ENCODE results near the gene ACAN. TPM values are rescaled to one million over a fixed set of nuclear protein-coding genes. Genes with fewer than 3 reads are reported as not detected.
A peak's percentile ranks its signal among the peaks of the same experiment; 100 is the strongest.

The ACAN gene
- under 1 TPM; 0.65 to 0.99 TPM for total RNA-seq
- polyA plus RNA-seq (ENCODE audit: insufficient read length in 6 of 6), result 1 to 10 TPM in 3 of 6 donors, under 1 TPM in 3; 0.52 to 1.4 (median 0.93) TPM
- long read RNA-seq, donor 1, result 0 reads
- long read RNA-seq, donor 2, result 0 reads
- long read RNA-seq, donor 3, result 0 reads
- long read RNA-seq, donor 4, result 0 reads
- long read RNA-seq, donor 5, result 0 reads
- long read RNA-seq, donor 6, result 0 reads
- long read RNA-seq, donor 7, result 0 reads
- long read RNA-seq, donor 8, result 0 reads
- long read RNA-seq, donor 9, result 0 reads
- long read RNA-seq, donor 10, result 0 reads
- long read RNA-seq, donor 11, result 0 reads
- long read RNA-seq, donor 12, result 0 reads

- peaks cover 0 to 2% of the 10 kb centered on the region in 2 donors for H3K4me1 ChIP-seq
- ATAC-seq, result no peak
- no peak within 1 kb of the TSS for H3K4me3 ChIP-seq
- no peaks in the 10 kb centered on the region for H3K9me3 ChIP-seq
- DNase-seq, result peak in 1 of 4 donors; percentile 68
- TF ChIP-seq CTCF (IDR thresholded peaks at IDR 0.05), result no peak
- no peak within 1 kb of the TSS for H3K27ac ChIP-seq
- H3K27me3 ChIP-seq, result peaks cover 29 to 95% of the 10 kb centered on the region in 2 donors
- no peaks in the 10 kb centered on the region for H3K36me3 ChIP-seq
- intact Hi-C loops (cut with DNase I), result no loop called here
These were observed at the start of gene ACAN for GRCh38 chr15:88803241-88803919. Gene ACAN (plus strand): TSS chr15:88803436. CDS start chr15:88836207, 32,771 bp downstream.

GRCh38 chr15:88756521-88756920 is 46.7 kb upstream of the ACAN start:
- H3K27ac ChIP-seq, result no peak overlapping the region
- no peak overlapping the region for H3K4me3 ChIP-seq
- H3K4me1 ChIP-seq, result no peaks in the 10 kb centered on the region
- no peaks in the 10 kb centered on the region for H3K36me3 ChIP-seq
- no peak for DNase-seq
- intact Hi-C loops (cut with DNase I), result no loop called here
- TF ChIP-seq CTCF (IDR thresholded peaks at IDR 0.05), result no peak
- peaks cover 0 to 6% of the 10 kb centered on the region in 2 donors for H3K9me3 ChIP-seq
- no peak for ATAC-seq
- peaks cover 0 to 1% of the 10 kb centered on the region in 2 donors for H3K27me3 ChIP-seq

GRCh38 chr15:88756921-88757320 is 46.3 kb upstream of the ACAN start:
- Histone ChIP-seq H3K27ac (no peak overlapping the region), H3K9me3 (peaks cover 0 to 6% of the 10 kb centered on the region in 2 donors), H3K4me3 (no peak overlapping the region), H3K27me3 (peaks cover 0 to 1% of the 10 kb centered on the region in 2 donors), H3K4me1 (no peaks in the 10 kb centered on the region), H3K36me3 (no peaks in the 10 kb centered on the region)
- TF ChIP-seq CTCF (IDR thresholded peaks at IDR 0.05), result no peak
- intact Hi-C loops (cut with DNase I), result no loop called here
- DNase-seq, result no peak
- ATAC-seq, result no peak

GRCh38 chr15:88759872-88760271 is 43.4 kb upstream of the ACAN start:
- H3K27ac ChIP-seq, result no peak overlapping the region
- no peak for TF ChIP-seq CTCF (IDR thresholded peaks at IDR 0.05)
- H3K4me1 ChIP-seq, result no peaks in the 10 kb centered on the region
- peaks cover 0 to 6% of the 10 kb centered on the region in 2 donors for H3K9me3 ChIP-seq
- intact Hi-C loops (cut with DNase I), result no loop called here
- DNase-seq (no peak), ATAC-seq (no peak)
- H3K4me3 ChIP-seq, result no peak overlapping the region
- H3K27me3 ChIP-seq, result peaks cover 0 to 8% of the 10 kb centered on the region in 2 donors
- H3K36me3 ChIP-seq, result no peaks in the 10 kb centered on the region

- Histone ChIP-seq H3K4me1 (no peaks in the 10 kb centered on the region), H3K36me3 (no peaks in the 10 kb centered on the region), H3K4me3 (no peak overlapping the region), H3K27me3 (peaks cover 9 to 41% of the 10 kb centered on the region in 2 donors), H3K27ac (no peak overlapping the region), H3K9me3 (peaks cover 0 to 6% of the 10 kb centered on the region in 2 donors)
- ATAC-seq (no peak), DNase-seq (no peak)
- no peak for TF ChIP-seq CTCF (IDR thresholded peaks at IDR 0.05)
- intact Hi-C loops (cut with DNase I), result no loop called here
These were observed 38.8 kb upstream of the ACAN start for GRCh38 chr15:88764448-88764847.

All from left lung (tissue), 14 donors.